Measurements from ENCODE around the gene UNC13D.

GRCh38 chr17:75832652-75833400, 11.4 kb downstream of the UNC13D start:
- TF ChIP-seq EZH2phosphoT487 (IDR thresholded peaks at IDR 0.05; ENCODE audit: borderline replicate concordance, low read depth, low read length) (no peak), CTCF (conservative IDR thresholded peaks at IDR 0.05; ENCODE audit: low read length) (no peak)

Data from OCI-LY7 (cell line).